Stimulated activated CD8-positive, alpha-beta memory T cell treated with anti-CD3 and anti-CD28 coated beads, Interleukin-4, amount 100 ng/mL, for 24 hours (primary cell): Measurements from ENCODE around the gene CNOT6.
"Not testable (repeated sequence)": the region's sequence is repeated elsewhere in the genome, so short reads cannot be mapped to it uniquely, and the experiment has no call there.

Source experiments
- DNase-seq: peaks from one replicate; pipeline ENCODE4 v3.0.0-alpha.2; 2020; ENCODE audit warnings: low read depth

Gene CNOT6

DNA sequence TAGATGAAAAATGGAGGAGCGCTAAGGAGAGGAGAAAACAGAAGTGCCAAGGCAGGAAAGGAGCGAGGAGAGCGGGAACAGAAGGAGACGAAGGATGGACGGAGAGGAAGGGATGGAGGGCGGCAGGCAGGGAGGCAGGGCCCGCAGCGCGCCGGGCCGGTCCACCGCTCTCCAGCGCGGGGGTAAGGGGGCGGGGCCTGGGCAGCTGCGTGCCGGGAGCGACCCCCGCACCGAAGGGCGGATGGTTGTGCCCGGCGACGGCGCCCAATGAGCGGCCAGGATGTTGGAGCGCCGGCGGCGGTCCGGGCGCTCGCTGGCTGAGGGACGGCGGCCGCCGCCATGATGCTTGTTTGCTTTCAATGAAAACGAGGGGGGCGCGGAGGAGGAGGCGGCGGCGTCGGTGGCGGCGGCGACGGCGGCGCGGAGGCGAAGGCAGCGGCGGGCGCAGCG is at the start of gene CNOT6:
Gene CNOT6 (plus strand): TSS at position 320 of the 450 bp plus-strand sequence. CDS start 34,898 bp downstream, outside the sequence.
- peak; percentile 92 for DNase-seq

GRCh38 chr5:180454752-180455151 is 39.4 kb upstream of the CNOT6 start:
- DNase-seq = no peak

GRCh38 chr5:180455872-180456271 is 38.3 kb upstream of the CNOT6 start:
- no peak for DNase-seq

DNA sequence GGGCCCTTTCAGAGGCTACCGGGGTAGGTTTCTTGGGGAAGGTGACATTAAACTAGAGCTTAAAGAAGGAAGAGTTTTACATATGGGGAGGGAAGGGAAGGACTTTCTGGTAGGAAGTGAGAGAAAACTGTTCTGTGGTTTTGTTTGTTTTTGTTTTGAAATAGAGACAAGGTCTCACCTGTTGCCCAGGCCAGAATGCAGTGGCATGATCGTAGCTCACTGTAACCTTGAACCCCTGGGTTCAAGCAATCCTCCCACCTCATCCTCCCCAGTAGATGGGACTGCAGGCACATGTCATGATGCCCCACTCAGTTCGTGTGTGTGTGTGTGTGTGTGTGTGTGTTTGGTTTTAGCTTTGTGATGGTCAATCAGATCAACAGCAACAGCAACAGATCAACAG is 37.4 kb upstream of the CNOT6 start:
- DNase-seq = no peak

- DNase-seq = not testable (repeated sequence)
Observed at GRCh38 chr5:180458852-180459673, 35.1 kb upstream of the CNOT6 start.

DNA sequence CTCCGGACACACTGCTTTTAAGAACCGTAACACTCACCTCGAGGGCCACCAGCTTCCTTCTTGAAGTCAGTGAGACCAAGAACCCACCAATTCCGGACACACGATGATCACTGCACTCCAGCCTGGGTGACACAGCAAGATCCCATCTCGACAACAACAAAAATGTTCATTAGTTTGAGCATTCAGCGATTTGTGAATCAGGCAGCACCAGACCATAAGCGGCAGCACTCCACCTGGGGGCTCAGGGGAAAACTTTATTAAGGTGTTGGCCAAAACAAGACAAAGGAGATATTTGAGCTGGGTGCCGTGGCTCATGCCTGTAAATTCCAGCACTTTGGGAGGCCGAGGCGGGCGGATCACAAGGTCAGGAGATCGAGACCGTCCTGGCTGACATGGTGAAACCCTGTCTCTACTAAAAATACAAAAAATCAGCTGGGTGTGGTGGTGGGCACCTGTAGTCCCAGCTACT is 34.5 kb upstream of the CNOT6 start:
- DNase-seq = not testable (repeated sequence)

DNA sequence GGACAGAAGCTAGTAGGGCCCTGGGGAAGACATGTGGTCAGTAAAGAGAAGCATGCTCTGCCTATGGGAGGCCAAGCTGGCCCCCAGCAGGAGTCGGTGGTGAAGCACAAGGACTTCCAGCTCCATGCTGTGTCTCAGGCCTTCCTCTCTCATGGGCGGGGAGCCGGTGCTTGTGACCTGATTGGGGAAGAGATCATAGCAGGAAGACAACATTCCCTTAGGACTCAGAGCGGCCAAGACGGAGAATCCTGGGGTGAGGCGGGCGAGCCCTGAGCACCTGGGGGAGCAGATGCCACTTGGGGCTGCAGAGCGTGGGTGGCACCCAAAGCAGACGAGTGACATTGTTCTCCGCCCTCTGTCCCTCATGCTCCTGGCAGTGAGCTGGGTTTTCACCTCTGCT is 33.3 kb upstream of the CNOT6 start:
- DNase-seq = no peak

- DNase-seq = no peak
Observed at GRCh38 chr5:180461303-180461702, 32.9 kb upstream of the CNOT6 start.

- DNase-seq = no peak
Observed at GRCh38 chr5:180463216-180463900, 30.8 kb upstream of the CNOT6 start.

DNA sequence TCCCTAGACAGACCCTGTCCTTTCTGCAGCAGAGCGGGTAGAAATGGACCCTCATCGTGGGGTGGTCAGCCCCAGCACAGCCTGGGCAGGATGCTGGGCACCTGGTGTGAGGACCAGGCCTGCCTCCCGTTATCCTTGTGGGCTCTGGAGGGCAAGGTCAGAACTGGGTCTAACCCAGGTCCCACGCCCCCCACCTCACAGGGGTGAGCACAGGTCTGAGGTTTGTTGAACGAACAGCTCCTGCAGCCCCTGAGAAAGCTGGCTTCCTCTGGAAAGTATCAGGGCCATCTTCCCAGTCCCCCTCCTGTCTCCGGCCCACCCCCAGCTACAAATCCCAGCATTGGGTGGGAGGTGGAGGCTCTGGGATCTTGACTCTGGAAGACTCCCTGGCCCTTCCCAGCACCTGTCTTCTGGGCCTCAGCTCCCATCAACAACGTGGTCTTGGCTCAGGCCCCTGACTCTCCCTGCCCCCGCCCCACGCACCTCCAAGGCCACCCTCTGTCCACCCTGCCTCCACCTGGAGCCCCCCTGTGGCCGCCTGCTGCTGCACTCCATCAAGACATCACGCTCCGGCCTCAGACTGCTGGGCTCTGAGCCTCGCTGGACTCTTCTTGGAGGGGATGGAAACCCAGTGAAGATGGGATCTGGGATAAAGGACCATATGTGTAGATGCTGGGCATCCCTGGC is 30.1 kb upstream of the CNOT6 start:
- DNase-seq = no peak

- DNase-seq = no peak
Observed at GRCh38 chr5:180464603-180464970, 29.6 kb upstream of the CNOT6 start.

GRCh38 chr5:180465052-180465451 is 29.1 kb upstream of the CNOT6 start:
- not testable (repeated sequence) for DNase-seq

DNA sequence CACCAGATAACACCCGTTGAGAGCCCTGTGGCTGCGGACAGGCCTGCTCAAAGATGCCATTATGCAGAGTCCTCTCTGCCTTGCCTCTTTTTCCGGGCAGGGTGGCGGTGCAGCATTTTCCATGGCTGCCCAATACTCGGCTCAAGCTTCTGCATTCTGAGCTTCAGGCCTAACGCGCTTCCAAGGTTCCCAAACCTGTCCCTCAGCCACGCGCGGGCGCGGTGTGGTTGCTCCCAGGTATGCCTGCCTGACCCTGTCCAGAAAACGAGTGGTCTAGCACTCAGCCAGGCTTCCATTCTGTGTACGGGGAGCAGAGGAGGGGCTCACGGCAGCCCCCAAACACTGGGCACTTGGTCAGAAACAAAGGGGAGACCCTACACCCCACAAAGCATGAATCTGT is 27.9 kb upstream of the CNOT6 start:
- no peak for DNase-seq

DNA sequence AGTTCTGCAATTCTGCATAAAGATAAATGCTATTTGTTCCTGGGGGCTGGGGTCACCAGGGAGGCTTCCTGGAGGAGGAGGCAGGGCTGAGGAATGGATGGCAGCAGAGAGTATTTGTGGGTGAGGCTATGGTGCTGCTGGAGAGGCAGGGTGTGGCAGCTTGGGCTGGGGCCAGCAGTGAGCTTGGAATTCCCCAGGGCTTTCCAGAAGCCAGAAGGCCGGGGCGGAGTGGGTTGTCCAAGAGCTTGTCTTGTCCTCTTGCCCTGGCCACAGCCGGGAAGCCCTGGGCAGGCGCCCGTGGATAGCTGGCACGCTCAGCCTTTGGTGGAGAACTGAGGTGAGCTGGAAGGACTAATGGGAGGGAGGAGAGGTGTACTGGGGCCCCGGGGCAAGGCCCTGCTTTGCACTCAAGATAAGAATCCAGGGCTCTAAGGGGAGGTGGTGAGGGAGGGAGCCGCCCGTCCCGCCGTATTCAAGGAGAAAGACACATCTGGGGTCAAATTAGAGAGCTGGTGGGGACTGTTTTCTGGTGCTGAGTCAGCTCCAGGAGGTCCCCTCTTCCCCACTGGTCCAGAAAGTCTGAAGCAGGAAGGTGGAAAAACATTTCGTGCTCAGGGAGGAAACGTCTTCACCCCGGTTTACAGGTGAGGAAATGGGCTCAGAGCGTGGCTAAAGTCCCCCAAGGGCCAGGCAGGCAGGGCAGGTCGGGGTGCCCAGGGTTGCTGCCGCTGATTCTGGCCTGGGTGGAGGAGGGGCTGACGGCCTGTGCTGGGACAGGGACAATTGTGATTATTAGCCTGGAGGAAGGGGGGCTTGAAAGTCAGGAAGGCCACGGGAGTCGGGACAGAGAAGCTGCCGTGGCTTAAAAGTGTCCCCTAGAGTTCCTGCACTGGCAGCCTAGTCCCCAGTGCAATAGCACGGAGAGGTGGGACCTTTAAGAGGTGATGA is 26.9 kb upstream of the CNOT6 start:
- no peak for DNase-seq

- DNase-seq = no peak
Observed at GRCh38 chr5:180467989-180468731, 26.0 kb upstream of the CNOT6 start.

- DNase-seq = no peak
Observed at GRCh38 chr5:180468732-180469585, 25.2 kb upstream of the CNOT6 start.

DNA sequence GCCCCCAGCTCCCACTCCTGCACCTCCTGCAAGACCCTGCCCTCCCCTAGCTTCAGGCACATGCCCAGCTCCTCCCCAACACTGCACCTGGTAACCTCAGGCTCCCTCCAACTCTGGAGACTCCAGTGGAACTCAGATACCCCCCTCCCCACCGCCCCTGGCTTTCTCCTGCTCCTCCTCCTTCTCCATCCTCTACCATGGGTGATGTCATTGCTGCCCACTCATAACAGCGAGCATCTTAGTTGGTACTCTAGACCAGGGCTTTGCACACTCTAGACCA is 24.7 kb upstream of the CNOT6 start:
- no peak for DNase-seq

DNA sequence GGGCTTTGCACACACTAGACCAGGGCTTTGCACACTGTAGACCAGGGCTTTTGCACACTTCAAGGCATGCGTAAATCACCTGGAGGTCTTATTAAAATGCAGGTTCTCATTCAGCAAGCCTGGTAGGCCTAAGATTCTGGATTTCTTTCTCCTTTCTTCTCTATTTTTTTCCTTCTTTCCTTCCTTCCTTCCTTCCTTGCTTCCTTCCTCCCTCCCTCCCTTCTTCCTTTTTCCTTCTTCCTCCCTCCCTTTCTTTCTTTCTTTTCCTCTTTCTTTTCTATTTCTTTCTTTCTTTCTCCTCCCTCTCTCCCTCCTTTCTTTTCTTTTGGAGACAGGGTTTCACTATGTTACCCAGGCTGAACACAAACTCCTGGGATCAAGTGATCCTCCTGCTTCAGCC is 24.3 kb upstream of the CNOT6 start:
- DNase-seq = no peak

- no peak for DNase-seq
Observed at GRCh38 chr5:180470361-180470760, 23.8 kb upstream of the CNOT6 start.

DNA sequence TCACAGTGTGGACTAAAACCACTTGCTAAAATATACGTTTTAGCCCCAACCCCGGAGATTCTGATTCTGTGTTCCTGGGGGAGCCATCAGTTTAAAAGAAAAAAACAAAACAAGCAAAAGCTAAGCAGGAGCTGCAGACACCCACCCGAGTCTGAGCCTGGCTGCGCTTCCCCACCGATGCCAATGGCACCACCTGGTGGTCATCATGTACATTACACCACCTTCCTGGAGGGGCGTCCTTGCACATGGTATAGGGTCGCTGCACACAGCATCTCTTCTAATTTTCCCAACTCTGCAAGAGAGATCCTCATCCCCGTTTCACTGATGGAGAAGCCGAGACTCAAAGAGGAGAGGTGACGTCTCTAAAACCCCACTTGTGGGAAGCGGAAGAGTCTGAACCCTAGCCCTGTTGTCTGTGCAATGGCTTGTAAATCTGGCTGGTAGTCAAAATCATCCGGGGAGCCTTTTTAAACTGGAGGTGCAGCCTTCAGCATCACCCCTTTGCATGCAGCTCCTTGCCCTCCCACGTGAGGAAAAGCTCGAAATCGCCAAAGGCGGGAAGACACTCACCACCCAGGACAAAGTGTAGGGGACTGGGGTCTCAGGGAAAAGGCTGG is 23.1 kb upstream of the CNOT6 start:
- peak; percentile 25 for DNase-seq
